Measurements from ENCODE around the gene GAS2L1. TPM values are rescaled to one million over a fixed set of nuclear protein-coding genes. Genes with fewer than 3 reads are reported as not detected.
A peak's percentile ranks its signal among the peaks of the same experiment; 100 is the strongest.

Gene GAS2L1
- total RNA-seq, 2 donors from 2014 or later: 22.2 to 24.9 TPM

- Histone ChIP-seq H3K27me3 (ENCODE audit: control insufficient read depth, insufficient read depth, low read length, poor library complexity, severe bottlenecking) (no peaks in the 10 kb centered on the region), H3K27ac (ENCODE audit: low read depth, low read length) (no peak overlapping the region), H3K36me3 (ENCODE audit: control insufficient read depth, insufficient read depth, low read length) (peaks cover 99% of the 10 kb centered on the region), H3K4me1 (ENCODE audit: control insufficient read depth, insufficient read depth, low read length) (no peaks in the 10 kb centered on the region), H3K4me3 (ENCODE audit: low read length) (no peak overlapping the region), H3K9ac (ENCODE audit: extremely low read depth, low read length, poor library complexity, severe bottlenecking) (no peak overlapping the region), H3K9me3 (ENCODE audit: control insufficient read depth, low read length) (no peaks in the 10 kb centered on the region)
- H3K4me1 Mint-ChIP-seq: no peaks in the 10 kb centered on the region
- DNase-seq: peak; percentile 61
- H3K27me3 Mint-ChIP-seq (ENCODE audit: insufficient read depth): no peaks in the 10 kb centered on the region
- no peak overlapping the region for H3K4me3 Mint-ChIP-seq
- H3K36me3 Mint-ChIP-seq (ENCODE audit: low read depth): peaks cover 94% of the 10 kb centered on the region
- 91% methylated on average over 5 to 7 of the region's 7 CpGs for WGBS, 2 experiments (ENCODE audit: insufficient coverage in 1 of 2, insufficient read length in 1 of 2)
- no peak overlapping the region for H3K27ac Mint-ChIP-seq
- H3K9me3 Mint-ChIP-seq: no peaks in the 10 kb centered on the region
- TF ChIP-seq, protein P1, sequence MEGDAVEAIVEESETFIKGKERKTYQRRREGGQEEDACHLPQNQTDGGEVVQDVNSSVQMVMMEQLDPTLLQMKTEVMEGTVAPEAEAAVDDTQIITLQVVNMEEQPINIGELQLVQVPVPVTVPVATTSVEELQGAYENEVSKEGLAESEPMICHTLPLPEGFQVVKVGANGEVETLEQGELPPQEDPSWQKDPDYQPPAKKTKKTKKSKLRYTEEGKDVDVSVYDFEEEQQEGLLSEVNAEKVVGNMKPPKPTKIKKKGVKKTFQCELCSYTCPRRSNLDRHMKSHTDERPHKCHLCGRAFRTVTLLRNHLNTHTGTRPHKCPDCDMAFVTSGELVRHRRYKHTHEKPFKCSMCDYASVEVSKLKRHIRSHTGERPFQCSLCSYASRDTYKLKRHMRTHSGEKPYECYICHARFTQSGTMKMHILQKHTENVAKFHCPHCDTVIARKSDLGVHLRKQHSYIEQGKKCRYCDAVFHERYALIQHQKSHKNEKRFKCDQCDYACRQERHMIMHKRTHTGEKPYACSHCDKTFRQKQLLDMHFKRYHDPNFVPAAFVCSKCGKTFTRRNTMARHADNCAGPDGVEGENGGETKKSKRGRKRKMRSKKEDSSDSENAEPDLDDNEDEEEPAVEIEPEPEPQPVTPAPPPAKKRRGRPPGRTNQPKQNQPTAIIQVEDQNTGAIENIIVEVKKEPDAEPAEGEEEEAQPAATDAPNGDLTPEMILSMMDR (conservative IDR thresholded peaks at IDR 0.05): peak; percentile 30
Measured at GRCh38 chr22:29291215-29291614, 15.2 kb upstream of the GAS2L1 start.

DNA sequence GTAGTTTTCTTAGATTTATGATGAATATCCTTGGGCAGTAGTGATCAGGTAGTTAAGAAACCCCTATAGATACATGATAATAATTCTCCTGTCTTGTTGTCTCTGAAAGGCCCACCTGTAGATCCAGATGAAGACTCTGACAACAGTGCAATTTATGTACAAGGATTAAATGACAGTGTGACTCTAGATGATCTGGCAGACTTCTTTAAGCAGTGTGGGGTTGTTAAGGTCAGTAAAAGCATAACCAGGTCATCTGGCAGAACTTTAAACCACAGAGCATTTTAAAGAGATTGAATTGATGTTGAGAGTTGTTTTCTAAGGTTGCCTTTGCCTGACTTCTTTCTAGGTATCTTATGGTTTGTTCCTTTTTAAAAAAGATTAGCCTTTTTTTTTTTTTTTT lies 14.1 kb upstream of the GAS2L1 start:
- Mint-ChIP-seq H3K36me3 (ENCODE audit: low read depth) (peaks cover 94% of the 10 kb centered on the region), H3K27ac (peak overlapping the region; percentile 6), H3K9me3 (no peaks in the 10 kb centered on the region), H3K27me3 (ENCODE audit: insufficient read depth) (no peaks in the 10 kb centered on the region), H3K4me3 (no peak overlapping the region), H3K4me1 (no peaks in the 10 kb centered on the region)
- no peaks in the 10 kb centered on the region for H3K27me3 ChIP-seq (ENCODE audit: control insufficient read depth, insufficient read depth, low read length, poor library complexity, severe bottlenecking)
- no peak overlapping the region for H3K4me3 ChIP-seq (ENCODE audit: low read length)
- H3K4me1 ChIP-seq (ENCODE audit: control insufficient read depth, insufficient read depth, low read length): no peaks in the 10 kb centered on the region
- no peak overlapping the region for H3K27ac ChIP-seq (ENCODE audit: low read depth, low read length)
- no peak overlapping the region for H3K9ac ChIP-seq (ENCODE audit: extremely low read depth, low read length, poor library complexity, severe bottlenecking)
- DNase-seq: no peak
- H3K9me3 ChIP-seq (ENCODE audit: control insufficient read depth, low read length): no peaks in the 10 kb centered on the region
- H3K36me3 ChIP-seq (ENCODE audit: control insufficient read depth, insufficient read depth, low read length): peaks cover 99% of the 10 kb centered on the region
- TF ChIP-seq, protein P1 (conservative IDR thresholded peaks at IDR 0.05): no peak

GRCh38 chr22:29298641-29299040 lies 7.8 kb upstream of the GAS2L1 start:
- no peak overlapping the region for H3K27ac ChIP-seq (ENCODE audit: low read depth, low read length)
- peaks cover 70% of the 10 kb centered on the region for H3K36me3 Mint-ChIP-seq (ENCODE audit: low read depth)
- H3K4me3 Mint-ChIP-seq: no peak overlapping the region

More at GRCh38 chr22:29298641-29299040, 7.8 kb upstream of the GAS2L1 start:
- no peak for DNase-seq
- H3K9me3 Mint-ChIP-seq: no peaks in the 10 kb centered on the region
- no peaks in the 10 kb centered on the region for H3K27me3 ChIP-seq (ENCODE audit: control insufficient read depth, insufficient read depth, low read length, poor library complexity, severe bottlenecking)
- no peaks in the 10 kb centered on the region for H3K4me1 Mint-ChIP-seq
- H3K27me3 Mint-ChIP-seq (ENCODE audit: insufficient read depth): no peaks in the 10 kb centered on the region
- H3K9ac ChIP-seq (ENCODE audit: extremely low read depth, low read length, poor library complexity, severe bottlenecking): no peak overlapping the region
- WGBS, 2 experiments (ENCODE audit: insufficient coverage in 1 of 2, insufficient read length in 1 of 2): 98 to 100% methylated on average over 4 to 8 of the region's 8 CpGs
- TF ChIP-seq, protein P1 (conservative IDR thresholded peaks at IDR 0.05): no peak
- H3K9me3 ChIP-seq (ENCODE audit: control insufficient read depth, low read length): no peaks in the 10 kb centered on the region
- no peak overlapping the region for H3K4me3 ChIP-seq (ENCODE audit: low read length)
- H3K27ac Mint-ChIP-seq: no peak overlapping the region
- no peaks in the 10 kb centered on the region for H3K4me1 ChIP-seq (ENCODE audit: control insufficient read depth, insufficient read depth, low read length)
- H3K36me3 ChIP-seq (ENCODE audit: control insufficient read depth, insufficient read depth, low read length): peaks cover 66% of the 10 kb centered on the region
